ENCODE measurements around the gene ZBTB3. TPM values are rescaled to one million over a fixed set of nuclear protein-coding genes. Genes with fewer than 3 reads are reported as not detected.

Gene ZBTB3
- total and polyA plus RNA-seq, 2 of the 13 experiments (the other 11 are each of a cell fraction or from before 2014, with no cell fraction given): 3.4 to 5.2 TPM

DNA sequence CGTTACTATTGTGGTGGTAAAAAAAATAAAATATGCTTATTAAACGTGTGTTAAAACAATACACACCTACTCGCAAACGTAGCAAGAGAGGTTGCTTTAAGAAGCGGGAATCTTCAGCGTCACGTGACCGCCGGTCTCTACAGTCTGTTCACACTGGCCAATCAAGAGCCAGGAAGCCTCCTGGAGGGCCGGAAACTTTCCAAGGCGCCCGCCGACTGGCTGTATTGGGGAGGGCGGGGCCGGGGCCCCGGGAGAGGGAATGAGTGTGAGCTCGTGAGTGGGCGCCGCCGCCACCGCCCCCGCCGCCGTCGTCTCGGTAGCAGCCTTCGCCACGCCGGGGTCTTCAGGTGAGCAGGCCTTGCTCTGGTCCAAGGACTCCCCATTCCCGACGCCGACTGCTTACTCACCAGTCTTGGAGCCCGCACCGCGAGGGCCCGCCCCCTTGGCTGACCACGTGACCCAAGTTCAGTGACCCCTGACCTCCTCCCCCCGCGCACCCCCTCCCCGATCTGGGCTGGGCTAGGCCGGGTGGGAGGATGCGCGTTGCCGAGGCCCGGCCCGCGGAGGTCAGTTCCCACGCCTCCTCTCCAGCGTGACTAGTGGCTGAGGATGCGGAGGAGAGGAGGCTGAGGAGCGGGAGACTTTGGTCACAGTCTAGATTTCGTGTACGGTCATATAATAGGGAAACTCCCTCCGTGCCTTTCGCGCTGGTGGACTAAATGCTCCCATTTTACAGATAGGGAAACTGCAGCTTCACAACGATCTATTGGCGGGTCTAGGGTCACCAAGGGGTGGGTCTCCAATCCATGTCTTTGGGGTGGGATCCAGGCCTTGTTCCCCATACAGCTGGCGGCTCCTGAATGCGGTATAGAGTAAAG, 17.4 kb upstream of the ZBTB3 start, which contains the start of gene TAF6L (continued):
- TF ChIP-seq, protein P1, sequence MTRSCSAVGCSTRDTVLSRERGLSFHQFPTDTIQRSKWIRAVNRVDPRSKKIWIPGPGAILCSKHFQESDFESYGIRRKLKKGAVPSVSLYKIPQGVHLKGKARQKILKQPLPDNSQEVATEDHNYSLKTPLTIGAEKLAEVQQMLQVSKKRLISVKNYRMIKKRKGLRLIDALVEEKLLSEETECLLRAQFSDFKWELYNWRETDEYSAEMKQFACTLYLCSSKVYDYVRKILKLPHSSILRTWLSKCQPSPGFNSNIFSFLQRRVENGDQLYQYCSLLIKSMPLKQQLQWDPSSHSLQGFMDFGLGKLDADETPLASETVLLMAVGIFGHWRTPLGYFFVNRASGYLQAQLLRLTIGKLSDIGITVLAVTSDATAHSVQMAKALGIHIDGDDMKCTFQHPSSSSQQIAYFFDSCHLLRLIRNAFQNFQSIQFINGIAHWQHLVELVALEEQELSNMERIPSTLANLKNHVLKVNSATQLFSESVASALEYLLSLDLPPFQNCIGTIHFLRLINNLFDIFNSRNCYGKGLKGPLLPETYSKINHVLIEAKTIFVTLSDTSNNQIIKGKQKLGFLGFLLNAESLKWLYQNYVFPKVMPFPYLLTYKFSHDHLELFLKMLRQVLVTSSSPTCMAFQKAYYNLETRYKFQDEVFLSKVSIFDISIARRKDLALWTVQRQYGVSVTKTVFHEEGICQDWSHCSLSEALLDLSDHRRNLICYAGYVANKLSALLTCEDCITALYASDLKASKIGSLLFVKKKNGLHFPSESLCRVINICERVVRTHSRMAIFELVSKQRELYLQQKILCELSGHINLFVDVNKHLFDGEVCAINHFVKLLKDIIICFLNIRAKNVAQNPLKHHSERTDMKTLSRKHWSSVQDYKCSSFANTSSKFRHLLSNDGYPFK (CRISPR knock-in tag; IDR thresholded peaks at IDR 0.05; ENCODE audit: borderline replicate concordance): peak; percentile 44; the same call in 1 of the 2 replicates
- TF ChIP-seq, protein P2, sequence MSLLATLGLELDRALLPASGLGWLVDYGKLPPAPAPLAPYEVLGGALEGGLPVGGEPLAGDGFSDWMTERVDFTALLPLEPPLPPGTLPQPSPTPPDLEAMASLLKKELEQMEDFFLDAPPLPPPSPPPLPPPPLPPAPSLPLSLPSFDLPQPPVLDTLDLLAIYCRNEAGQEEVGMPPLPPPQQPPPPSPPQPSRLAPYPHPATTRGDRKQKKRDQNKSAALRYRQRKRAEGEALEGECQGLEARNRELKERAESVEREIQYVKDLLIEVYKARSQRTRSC (CRISPR knock-in tag; IDR thresholded peaks at IDR 0.05; ENCODE audit: low read depth): no peak
- TF ChIP-seq REXO4 (CRISPR knock-in tag; IDR thresholded peaks at IDR 0.05; ENCODE audit: borderline replicate concordance) (no peak), KMT2A (CRISPR knock-in tag; IDR thresholded peaks at IDR 0.05) (peak; percentile 47; the same call in 1 of the 2 replicates), ZFY (CRISPR knock-in tag; IDR thresholded peaks at IDR 0.05) (peak; percentile 79), ZNF589 (CRISPR knock-in tag; conservative IDR thresholded peaks at IDR 0.05) (peak; percentile 57; the same call in 1 of the 2 replicates), CENPX (CRISPR knock-in tag; IDR thresholded peaks at IDR 0.05) (no peak), SNAPC2 (CRISPR knock-in tag; IDR thresholded peaks at IDR 0.05) (peak; percentile 67; the same call in 1 of the 2 replicates), ZZZ3 (CRISPR knock-in tag; IDR thresholded peaks at IDR 0.05; ENCODE audit: borderline replicate concordance) (no peak), ZNF383 (CRISPR knock-in tag; IDR thresholded peaks at IDR 0.05; ENCODE audit: borderline replicate concordance) (peak; percentile 55; the same call in 1 of the 2 replicates), SPEN (CRISPR knock-in tag; IDR thresholded peaks at IDR 0.05; ENCODE audit: low read depth) (peak; percentile 69), ZNF556 (CRISPR knock-in tag; IDR thresholded peaks at IDR 0.05; ENCODE audit: borderline replicate concordance) (peak; percentile 51; the same call in 1 of the 2 replicates), SP4 (CRISPR knock-in tag; IDR thresholded peaks at IDR 0.05) (peak; percentile 42; the same call in 1 of the 2 replicates), ZSCAN31 (CRISPR knock-in tag; IDR thresholded peaks at IDR 0.05; ENCODE audit: low read depth) (peak; percentile 76; the same call in 1 of the 2 replicates), MIER2 (CRISPR knock-in tag; IDR thresholded peaks at IDR 0.05) (0 out of 2 replicates have a peak, but pooled peaks have one; percentile 19), HNF4A (CRISPR knock-in tag; IDR thresholded peaks at IDR 0.05) (peak; percentile 38), ZNF547 (CRISPR knock-in tag; IDR thresholded peaks at IDR 0.05) (peak; percentile 47; the same call in 1 of the 2 replicates), YEATS4 (CRISPR knock-in tag; IDR thresholded peaks at IDR 0.05; ENCODE audit: borderline replicate concordance) (peak; percentile 96)
- TF ChIP-seq, protein P3, sequence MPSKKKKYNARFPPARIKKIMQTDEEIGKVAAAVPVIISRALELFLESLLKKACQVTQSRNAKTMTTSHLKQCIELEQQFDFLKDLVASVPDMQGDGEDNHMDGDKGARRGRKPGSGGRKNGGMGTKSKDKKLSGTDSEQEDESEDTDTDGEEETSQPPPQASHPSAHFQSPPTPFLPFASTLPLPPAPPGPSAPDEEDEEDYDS (CRISPR knock-in tag; IDR thresholded peaks at IDR 0.05): peak; percentile 55; the same call in 1 of the 2 replicates
- TF ChIP-seq, protein P4, sequence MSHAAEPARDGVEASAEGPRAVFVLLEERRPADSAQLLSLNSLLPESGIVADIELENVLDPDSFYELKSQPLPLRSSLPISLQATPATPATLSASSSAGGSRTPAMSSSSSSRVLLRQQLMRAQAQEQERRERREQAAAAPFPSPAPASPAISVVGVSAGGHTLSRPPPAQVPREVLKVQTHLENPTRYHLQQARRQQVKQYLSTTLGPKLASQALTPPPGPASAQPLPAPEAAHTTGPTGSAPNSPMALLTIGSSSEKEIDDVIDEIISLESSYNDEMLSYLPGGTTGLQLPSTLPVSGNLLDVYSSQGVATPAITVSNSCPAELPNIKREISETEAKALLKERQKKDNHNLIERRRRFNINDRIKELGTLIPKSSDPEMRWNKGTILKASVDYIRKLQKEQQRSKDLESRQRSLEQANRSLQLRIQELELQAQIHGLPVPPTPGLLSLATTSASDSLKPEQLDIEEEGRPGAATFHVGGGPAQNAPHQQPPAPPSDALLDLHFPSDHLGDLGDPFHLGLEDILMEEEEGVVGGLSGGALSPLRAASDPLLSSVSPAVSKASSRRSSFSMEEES (CRISPR knock-in tag; IDR thresholded peaks at IDR 0.05): peak; percentile 91
- TF ChIP-seq, protein P5, sequence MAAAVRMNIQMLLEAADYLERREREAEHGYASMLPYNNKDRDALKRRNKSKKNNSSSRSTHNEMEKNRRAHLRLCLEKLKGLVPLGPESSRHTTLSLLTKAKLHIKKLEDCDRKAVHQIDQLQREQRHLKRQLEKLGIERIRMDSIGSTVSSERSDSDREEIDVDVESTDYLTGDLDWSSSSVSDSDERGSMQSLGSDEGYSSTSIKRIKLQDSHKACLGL (CRISPR knock-in tag; IDR thresholded peaks at IDR 0.05): 0 out of 2 replicates have a peak, but pooled peaks have one; percentile 6
